Testis (tissue), 2 donors: ENCODE data around the gene B3GALNT2.

Source experiments
- CTCF ChIP-seq, 3 experiments: fragments of 450-650 bp in 2 of 3; fragments of 200-600 bp in 1 of 3; sonication (generic) in 1 of 3; IDR thresholded peaks; one replicate each; pipeline ENCODE4 v1.5.1; 2016 to 2019; ENCODE audit warnings: antibody characterized with exemption in 3 of 3, mild to moderate bottlenecking in 2 of 3, moderate library complexity in 1 of 3
- POLR2A ChIP-seq: fragments of 450-650 bp; IDR thresholded peaks from one replicate; pipeline ENCODE4 v1.6.1; 2017; ENCODE audit warnings: antibody characterized with exemption, mild to moderate bottlenecking, moderate library complexity

GRCh38 chr1:235460770-235461169, 43.5 kb downstream of the B3GALNT2 start:
- TF ChIP-seq CTCF (IDR thresholded peaks at IDR 0.05) = no peak
- TF ChIP-seq POLR2A = no peak
